ENCODE measurements around the gene CYTH1. TPM values are rescaled to one million over a fixed set of nuclear protein-coding genes. Genes with fewer than 3 reads are reported as not detected.

Gene CYTH1
- total and polyA plus RNA-seq, 2 donors (not counting 1 experiment from before 2014, with no cell fraction given): 255 to 353 TPM

DNA sequence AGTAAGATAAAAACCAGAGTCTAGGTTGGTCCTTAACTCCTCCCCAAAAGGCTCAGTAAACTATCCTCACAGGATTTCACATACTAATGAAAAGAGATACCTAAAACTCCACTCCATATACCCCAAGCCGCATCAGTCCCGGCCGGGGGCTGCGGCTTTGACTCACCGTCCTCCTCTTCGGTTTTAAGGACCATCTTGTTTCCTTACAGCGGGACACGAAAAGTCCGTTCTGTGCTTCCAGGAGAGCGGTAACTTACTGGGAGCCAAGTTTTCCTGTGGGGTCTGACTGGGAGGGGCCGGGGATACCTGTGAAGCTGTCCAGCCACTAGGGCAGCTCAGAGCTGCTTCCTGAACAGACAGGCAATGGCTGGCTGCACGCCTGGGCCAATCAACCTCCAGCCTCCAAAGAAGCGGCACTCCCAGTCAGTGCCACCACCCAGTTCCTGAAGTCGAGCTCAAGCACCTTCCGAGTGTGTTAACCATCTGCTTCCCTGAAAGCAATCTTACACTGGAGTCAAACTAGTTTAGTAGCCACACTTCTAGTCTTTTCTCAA lies 45.5 kb downstream of the CYTH1 start:
- H3K36me3 ChIP-seq (replicated peaks in 1 of 2; ENCODE audit: control extremely low read depth in 1 of 2, control insufficient read depth in 1 of 2, extremely low read depth in 1 of 2, insufficient read depth in 2 of 2, low read length in 1 of 2): peaks cover 3 to 14% of the 10 kb centered on the region in 2 experiments
- intact Hi-C loops (cut with micrococcal nuclease): loop anchor here (1.0 to 10.0 kb wide), 6 partner anchors 9 to 108 kb away; partner anchors contain the start of genes CYTH1 and USP36
- ATAC-seq (ENCODE audit: low read depth) (peak; percentile 56), DNase-seq (peak; percentile 76)
- Mint-ChIP-seq H3K9me3 (ENCODE audit: insufficient read depth) (no peaks in the 10 kb centered on the region), H3K27ac (peak overlapping the region; percentile 89), H3K4me3 (peak overlapping the region; percentile 91), H3K4me1 (peaks cover 85% of the 10 kb centered on the region), H3K27me3 (no peaks in the 10 kb centered on the region)
- CTCF ChIA-PET: interaction anchor here (1.0 to 7.0 kb wide), 9 partner anchors 10 to 43 kb away, joined by 3 to 65 read pairs (median 6); no protein-coding TSS in a partner anchor
- peak overlapping the region; percentile 35 for H2AFZ ChIP-seq (ENCODE audit: insufficient read depth, low read depth, low read length, poor library complexity, severe bottlenecking)
- peaks cover 97% of the 10 kb centered on the region for H3K79me2 ChIP-seq (ENCODE audit: control insufficient read depth, insufficient read depth, low read length)
- peak overlapping the region; percentile 95 for H3K9ac ChIP-seq (ENCODE audit: low read length)
- POLR2A ChIA-PET: interaction anchor here (0.5 to 1.9 kb wide), 7 partner anchors 15 to 75 kb away, joined by 3 to 8 read pairs (median 5); no protein-coding TSS in a partner anchor
- TF ChIP-seq, protein P1, sequence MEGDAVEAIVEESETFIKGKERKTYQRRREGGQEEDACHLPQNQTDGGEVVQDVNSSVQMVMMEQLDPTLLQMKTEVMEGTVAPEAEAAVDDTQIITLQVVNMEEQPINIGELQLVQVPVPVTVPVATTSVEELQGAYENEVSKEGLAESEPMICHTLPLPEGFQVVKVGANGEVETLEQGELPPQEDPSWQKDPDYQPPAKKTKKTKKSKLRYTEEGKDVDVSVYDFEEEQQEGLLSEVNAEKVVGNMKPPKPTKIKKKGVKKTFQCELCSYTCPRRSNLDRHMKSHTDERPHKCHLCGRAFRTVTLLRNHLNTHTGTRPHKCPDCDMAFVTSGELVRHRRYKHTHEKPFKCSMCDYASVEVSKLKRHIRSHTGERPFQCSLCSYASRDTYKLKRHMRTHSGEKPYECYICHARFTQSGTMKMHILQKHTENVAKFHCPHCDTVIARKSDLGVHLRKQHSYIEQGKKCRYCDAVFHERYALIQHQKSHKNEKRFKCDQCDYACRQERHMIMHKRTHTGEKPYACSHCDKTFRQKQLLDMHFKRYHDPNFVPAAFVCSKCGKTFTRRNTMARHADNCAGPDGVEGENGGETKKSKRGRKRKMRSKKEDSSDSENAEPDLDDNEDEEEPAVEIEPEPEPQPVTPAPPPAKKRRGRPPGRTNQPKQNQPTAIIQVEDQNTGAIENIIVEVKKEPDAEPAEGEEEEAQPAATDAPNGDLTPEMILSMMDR (IDR thresholded peaks at IDR 0.05): no peak
- no peak for TF ChIP-seq EZH2 (IDR thresholded peaks at IDR 0.05; ENCODE audit: borderline replicate concordance, insufficient read depth, low read depth, low read length, poor library complexity, severe bottlenecking)
- no peaks in the 10 kb centered on the region for H3K9me3 ChIP-seq (ENCODE audit: control extremely low read depth in 1 of 3, control insufficient read depth in 2 of 3, insufficient read depth in 1 of 3, low read length in 2 of 3)
- peak overlapping the region; percentile 80 to 95 for H3K27ac ChIP-seq (ENCODE audit: low read length in 2 of 2)
- under 1% methylated on average over 15 of the region's 15 CpGs for WGBS (ENCODE audit: insufficient coverage)
- H3K4me1 ChIP-seq (ENCODE audit: control insufficient read depth in 2 of 2, insufficient read depth in 2 of 2, low read length in 2 of 2): peaks cover 78 to 84% of the 10 kb centered on the region in 2 donors
- H3K4me3 ChIP-seq (ENCODE audit: control extremely low read depth in 1 of 5, extremely low read depth in 1 of 5, insufficient read depth in 1 of 5, low read depth in 2 of 5, low read length in 4 of 5): peak overlapping the region; percentile 79 to 100 (median 85)
- H4K20me1 ChIP-seq (ENCODE audit: control insufficient read depth, insufficient read depth, low read length, poor library complexity, severe bottlenecking): peaks cover 66% of the 10 kb centered on the region
- H3K27me3 ChIP-seq (replicated peaks in 1 of 4; ENCODE audit: control extremely low read depth in 1 of 4, control insufficient read depth in 3 of 4, insufficient read depth in 4 of 4, low read length in 3 of 4): no peaks in the 10 kb centered on the region
- peak overlapping the region; percentile 81 for H3K4me2 ChIP-seq (replicated peaks; ENCODE audit: low read depth, low read length, poor library complexity, severe bottlenecking)

All from B cell (primary cell).